K562 (cell line): ENCODE measurements around the gene GCHFR. TPM values are rescaled to one million over a fixed set of nuclear protein-coding genes. Genes with fewer than 3 reads are reported as not detected.

Experiments used
- ARID1B ChIP-seq: fragments of 450-650 bp; IDR thresholded peaks from 2 replicates; pipeline ENCODE4 v1.6.1; 2016; ENCODE audit warnings: antibody characterized with exemption, mild to moderate bottlenecking, inconsistent platforms
- CCAR2 ChIP-seq: fragments of 200-400 bp; formaldehyde crosslinking; IDR thresholded peaks from 2 replicates; pipeline ENCODE4 v1.6.1; 2017; ENCODE audit warnings: mild to moderate bottlenecking, low read depth, low read length
- FOSL1 ChIP-seq: fragments of 200-800 bp; sonication (Bioruptor generic); conservative IDR thresholded peaks from 2 replicates; pipeline ENCODE4 v1.6.1; 2016; ENCODE audit warnings: missing genetic modification characterization, missing compliant biosample characterization
- FOXJ3 ChIP-seq: sonication (generic); formaldehyde crosslinking; IDR thresholded peaks from 2 replicates; pipeline ENCODE4 v1.4.0; 2020; ENCODE audit warnings: mild to moderate bottlenecking, missing genetic modification reagents
- HNRNPUL1 ChIP-seq: fragments of 200-400 bp; formaldehyde crosslinking; IDR thresholded peaks from 2 replicates; pipeline ENCODE4 v1.6.1; 2017; ENCODE audit warnings: low read length
- JUNB ChIP-seq: fragments of 450-650 bp; formaldehyde crosslinking; conservative IDR thresholded peaks from 2 replicates; pipeline ENCODE4 v1.4.0; 2020; ENCODE audit warnings: mild to moderate bottlenecking
- KLF6 ChIP-seq: fragments of 250-450 bp; sonication (Bioruptor Pico); IDR thresholded peaks from 2 replicates; pipeline ENCODE4 v1.4.0; 2020; ENCODE audit warnings: mild to moderate bottlenecking, moderate library complexity, borderline replicate concordance
- MTA3 ChIP-seq: fragments of 450-650 bp; formaldehyde crosslinking; IDR thresholded peaks from 2 replicates; pipeline ENCODE4 v1.6.1; 2017; ENCODE audit warnings: mild to moderate bottlenecking, borderline replicate concordance
- OTX1 ChIP-seq: fragments of 450-650 bp; formaldehyde crosslinking; IDR thresholded peaks from 2 replicates; pipeline ENCODE4 v1.4.0; 2022; ENCODE audit warnings: mild to moderate bottlenecking
- PCBP2 ChIP-seq: fragments of 200-400 bp; formaldehyde crosslinking; IDR thresholded peaks from 2 replicates; pipeline ENCODE4 v1.6.1; 2018; ENCODE audit warnings: low read length, low read depth, mild to moderate bottlenecking, moderate library complexity; ENCODE audit not compliant: poor library complexity, severe bottlenecking
- ZNF124 ChIP-seq: sonication (generic); formaldehyde crosslinking; IDR thresholded peaks from 2 replicates; pipeline ENCODE4 v1.8.1; 2022; ENCODE audit warnings: missing genetic modification reagents
- ZNF174 ChIP-seq: fragments of 250-450 bp; sonication (Bioruptor Pico); IDR thresholded peaks from 2 replicates; pipeline ENCODE4 v1.4.0; 2020; ENCODE audit warnings: mild to moderate bottlenecking
- ZNF232 ChIP-seq: sonication (generic); formaldehyde crosslinking; IDR thresholded peaks from 2 replicates; pipeline ENCODE4 v1.8.0; 2022; ENCODE audit warnings: mild to moderate bottlenecking, missing genetic modification reagents
- polyA plus RNA-seq, 8 experiments: library from polyadenylated mRNA; depleted of rRNA in 4 of 8; stranded (reverse) in 5 of 8; unstranded in 3 of 8; fragments of >200 nt; fragmentation: Nextera tagmentation in 2 of 8; fragmentation: Illumina TruSeq in 1 of 8; extraction: Ambion mirVana in 2 of 8; extraction: Trizol in 1 of 8; gene quantifications; 2 replicates each; pipeline versions ENCODE4 v1.2.1 to v1.2.3, GENCODE V29; 2011 to 2014; ENCODE audit warnings: inconsistent platforms in 1 of 8, missing spikeins in 1 of 8
- total RNA-seq, 7 experiments: library from RNA; depleted of rRNA in 6 of 7; stranded (reverse); fragments of >200 nt in 6 of 7; fragmentation: Illumina TruSeq in 2 of 7; extraction: Trizol in 2 of 7; gene quantifications; 2 replicates each; pipeline versions ENCODE4 v1.2.1 to v1.2.3, GENCODE V29; 2011 to 2021; ENCODE audit warnings: low replicate concordance in 1 of 7
- TF ChIP-seq, protein P1 (sequence below): fragments of 450-650 bp; IDR thresholded peaks from 2 replicates; pipeline ENCODE4 v1.6.1; 2016; ENCODE audit warnings: borderline replicate concordance
- TF ChIP-seq, protein P2 (sequence below), 2 experiments: fragments of 450-650 bp; IDR thresholded peaks; 2 replicates each; pipeline ENCODE4 v1.6.1; 2016; ENCODE audit warnings: mild to moderate bottlenecking in 2 of 2, borderline replicate concordance in 1 of 2, low read depth in 1 of 2, moderate library complexity in 1 of 2
- TF ChIP-seq, protein P3 (sequence below): fragments of 450-650 bp; formaldehyde crosslinking; IDR thresholded peaks from 2 replicates; pipeline ENCODE4 v1.4.0; 2022; ENCODE audit warnings: missing genetic modification characterization

The GCHFR gene
- total and polyA plus RNA-seq, 9 of the 15 experiments (the other 6 are each of a cell fraction or from before 2014, with no cell fraction given): 8.7 to 83.5 (median 20.8) TPM

DNA sequence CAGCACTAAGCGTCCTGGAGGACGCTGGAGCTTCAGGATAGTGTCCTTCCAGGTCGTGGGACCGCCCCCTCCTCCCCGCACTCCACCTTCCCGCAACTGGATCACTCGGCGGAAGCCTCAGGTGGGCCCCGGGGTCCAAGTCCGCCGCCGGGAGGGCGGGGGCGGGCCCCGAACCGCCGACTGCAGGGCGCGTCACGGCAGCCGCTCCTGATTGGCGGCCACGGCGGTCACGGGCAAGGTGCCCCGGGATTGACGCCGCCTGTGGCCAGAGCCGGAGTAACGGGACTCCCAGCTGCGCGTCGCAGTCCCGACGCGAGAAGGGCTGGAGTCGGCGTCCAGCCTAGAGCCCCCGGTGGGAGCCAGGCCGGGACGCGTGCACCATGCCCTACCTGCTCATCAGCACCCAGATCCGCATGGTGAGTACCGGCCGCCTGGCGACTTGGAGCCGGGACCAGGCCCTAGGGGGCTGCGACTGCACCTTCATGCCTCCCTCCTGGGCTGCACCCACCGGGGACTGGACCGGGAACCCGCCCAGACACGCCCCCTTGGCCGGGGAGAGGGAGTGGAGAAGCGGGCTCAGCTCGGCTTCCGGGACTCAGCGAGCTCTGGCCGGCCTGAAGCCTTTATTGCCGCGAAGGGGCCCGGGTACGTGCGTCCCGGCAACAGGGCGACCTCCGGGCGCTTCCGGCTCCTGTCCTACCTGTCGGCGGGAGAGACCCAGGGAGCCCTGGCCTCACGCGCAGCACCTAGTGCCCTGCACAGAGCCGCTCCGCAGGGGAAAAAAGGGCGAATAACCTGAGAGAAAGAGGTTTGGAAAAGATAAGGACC is at the start of gene GCHFR (continued):
- TF ChIP-seq, protein P1, sequence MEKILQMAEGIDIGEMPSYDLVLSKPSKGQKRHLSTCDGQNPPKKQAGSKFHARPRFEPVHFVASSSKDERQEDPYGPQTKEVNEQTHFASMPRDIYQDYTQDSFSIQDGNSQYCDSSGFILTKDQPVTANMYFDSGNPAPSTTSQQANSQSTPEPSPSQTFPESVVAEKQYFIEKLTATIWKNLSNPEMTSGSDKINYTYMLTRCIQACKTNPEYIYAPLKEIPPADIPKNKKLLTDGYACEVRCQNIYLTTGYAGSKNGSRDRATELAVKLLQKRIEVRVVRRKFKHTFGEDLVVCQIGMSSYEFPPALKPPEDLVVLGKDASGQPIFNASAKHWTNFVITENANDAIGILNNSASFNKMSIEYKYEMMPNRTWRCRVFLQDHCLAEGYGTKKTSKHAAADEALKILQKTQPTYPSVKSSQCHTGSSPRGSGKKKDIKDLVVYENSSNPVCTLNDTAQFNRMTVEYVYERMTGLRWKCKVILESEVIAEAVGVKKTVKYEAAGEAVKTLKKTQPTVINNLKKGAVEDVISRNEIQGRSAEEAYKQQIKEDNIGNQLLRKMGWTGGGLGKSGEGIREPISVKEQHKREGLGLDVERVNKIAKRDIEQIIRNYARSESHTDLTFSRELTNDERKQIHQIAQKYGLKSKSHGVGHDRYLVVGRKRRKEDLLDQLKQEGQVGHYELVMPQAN: peak; percentile 78
- TF ChIP-seq, protein P2, sequence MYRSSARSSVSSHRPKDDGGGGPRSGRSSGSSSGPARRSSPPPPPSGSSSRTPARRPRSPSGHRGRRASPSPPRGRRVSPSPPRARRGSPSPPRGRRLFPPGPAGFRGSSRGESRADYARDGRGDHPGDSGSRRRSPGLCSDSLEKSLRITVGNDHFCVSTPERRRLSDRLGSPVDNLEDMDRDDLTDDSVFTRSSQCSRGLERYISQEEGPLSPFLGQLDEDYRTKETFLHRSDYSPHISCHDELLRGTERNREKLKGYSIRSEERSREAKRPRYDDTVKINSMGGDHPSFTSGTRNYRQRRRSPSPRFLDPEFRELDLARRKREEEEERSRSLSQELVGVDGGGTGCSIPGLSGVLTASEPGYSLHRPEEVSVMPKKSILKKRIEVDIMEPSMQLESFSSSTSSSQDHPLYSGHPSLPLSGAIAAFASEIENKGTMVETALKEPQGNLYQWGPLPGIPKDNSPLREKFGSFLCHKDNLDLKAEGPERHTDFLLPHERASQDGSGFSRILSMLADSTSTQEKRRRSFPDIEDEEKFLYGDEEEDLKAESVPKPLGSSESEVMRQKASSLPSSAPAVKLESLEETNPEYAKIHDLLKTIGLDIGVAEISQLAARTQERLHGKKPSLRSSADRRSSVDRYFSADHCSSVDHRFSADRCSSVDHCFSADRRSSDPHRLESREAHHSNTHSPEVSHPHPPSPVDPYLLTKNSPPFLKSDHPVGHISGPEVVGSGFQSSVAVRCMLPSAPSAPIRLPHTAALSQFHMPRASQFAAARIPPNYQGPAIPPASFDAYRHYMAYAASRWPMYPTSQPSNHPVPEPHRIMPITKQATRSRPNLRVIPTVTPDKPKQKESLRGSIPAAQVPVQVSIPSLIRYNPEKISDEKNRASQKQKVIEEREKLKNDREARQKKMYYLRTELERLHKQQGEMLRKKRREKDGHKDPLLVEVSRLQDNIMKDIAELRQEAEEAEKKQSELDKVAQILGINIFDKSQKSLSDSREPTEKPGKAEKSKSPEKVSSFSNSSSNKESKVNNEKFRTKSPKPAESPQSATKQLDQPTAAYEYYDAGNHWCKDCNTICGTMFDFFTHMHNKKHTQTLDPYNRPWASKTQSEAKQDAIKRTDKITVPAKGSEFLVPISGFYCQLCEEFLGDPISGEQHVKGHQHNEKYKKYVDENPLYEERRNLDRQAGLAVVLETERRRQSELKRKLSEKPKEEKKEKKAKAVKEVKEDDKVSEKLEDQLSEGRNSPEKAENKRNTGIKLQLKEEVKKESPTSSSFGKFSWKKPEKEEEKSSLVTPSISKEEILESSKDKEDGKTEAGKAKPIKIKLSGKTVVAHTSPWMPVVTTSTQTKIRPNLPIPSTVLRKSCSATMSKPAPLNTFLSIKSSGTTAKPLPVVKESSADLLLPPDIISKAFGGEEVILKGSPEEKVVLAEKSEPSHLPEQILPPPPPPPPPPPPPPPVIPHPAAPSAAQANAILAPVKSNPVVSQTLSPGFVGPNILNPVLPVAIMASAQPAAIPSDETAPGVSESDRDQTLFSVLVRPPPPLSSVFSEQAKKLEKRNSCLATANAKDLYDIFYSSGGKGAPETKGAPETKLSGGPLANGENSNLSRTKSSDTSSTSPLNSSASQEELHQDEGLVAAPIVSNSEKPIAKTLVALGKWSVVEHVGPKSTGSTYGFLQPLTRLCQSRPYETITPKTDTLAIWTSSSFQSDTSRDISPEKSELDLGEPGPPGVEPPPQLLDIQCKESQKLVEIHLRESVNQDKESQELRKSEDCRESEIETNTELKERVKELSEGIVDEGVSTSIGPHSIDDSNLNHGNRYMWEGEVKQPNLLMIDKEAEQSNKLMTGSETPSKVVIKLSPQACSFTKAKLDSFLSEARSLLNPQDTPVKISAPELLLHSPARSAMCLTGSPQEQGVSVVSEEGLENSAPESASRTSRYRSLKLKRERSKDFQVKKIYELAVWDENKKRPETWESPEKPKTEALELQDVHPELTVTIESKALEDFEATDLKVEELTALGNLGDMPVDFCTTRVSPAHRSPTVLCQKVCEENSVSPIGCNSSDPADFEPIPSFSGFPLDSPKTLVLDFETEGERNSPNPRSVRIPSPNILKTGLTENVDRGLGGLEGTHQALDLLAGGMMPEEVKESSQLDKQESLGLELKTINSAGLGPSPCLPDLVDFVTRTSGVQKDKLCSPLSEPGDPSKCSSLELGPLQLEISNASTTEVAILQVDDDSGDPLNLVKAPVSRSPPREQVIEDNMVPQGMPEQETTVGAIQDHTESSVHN (IDR thresholded peaks at IDR 0.05; ENCODE audit: borderline replicate concordance in 1 of 2, low read depth in 1 of 2): no peak
- no peak for TF ChIP-seq HNRNPUL1
- TF ChIP-seq, protein P3, sequence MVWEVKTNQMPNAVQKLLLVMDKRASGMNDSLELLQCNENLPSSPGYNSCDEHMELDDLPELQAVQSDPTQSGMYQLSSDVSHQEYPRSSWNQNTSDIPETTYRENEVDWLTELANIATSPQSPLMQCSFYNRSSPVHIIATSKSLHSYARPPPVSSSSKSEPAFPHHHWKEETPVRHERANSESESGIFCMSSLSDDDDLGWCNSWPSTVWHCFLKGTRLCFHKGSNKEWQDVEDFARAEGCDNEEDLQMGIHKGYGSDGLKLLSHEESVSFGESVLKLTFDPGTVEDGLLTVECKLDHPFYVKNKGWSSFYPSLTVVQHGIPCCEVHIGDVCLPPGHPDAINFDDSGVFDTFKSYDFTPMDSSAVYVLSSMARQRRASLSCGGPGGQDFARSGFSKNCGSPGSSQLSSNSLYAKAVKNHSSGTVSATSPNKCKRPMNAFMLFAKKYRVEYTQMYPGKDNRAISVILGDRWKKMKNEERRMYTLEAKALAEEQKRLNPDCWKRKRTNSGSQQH (CRISPR knock-in tag): no peak
- no peak for TF ChIP-seq ZNF174 (CRISPR knock-in tag)
- no peak for TF ChIP-seq CCAR2
- TF ChIP-seq JUNB (CRISPR knock-in tag): no peak
- no peak for TF ChIP-seq KLF6 (CRISPR knock-in tag)
- TF ChIP-seq OTX1 (CRISPR knock-in tag): no peak
- no peak for TF ChIP-seq PCBP2
- no peak for TF ChIP-seq ZNF232 (CRISPR knock-in tag)
- TF ChIP-seq FOSL1: no peak
- no peak; the same call in 1 of the 2 replicates for TF ChIP-seq ARID1B
- no peak; the same call in 1 of the 2 replicates for TF ChIP-seq MTA3
- TF ChIP-seq FOXJ3 (CRISPR knock-in tag): no peak
- TF ChIP-seq ZNF124: peak; percentile 45; the same call in 1 of the 2 replicates
